Measurements from ENCODE around the gene CACNA1E. TPM values are rescaled to one million over a fixed set of nuclear protein-coding genes. Genes with fewer than 3 reads are reported as not detected.

CACNA1E gene
- total and polyA plus RNA-seq, 5 donors from 2014 or later, result not detected

GRCh38 chr1:181807251-181807650, 323.9 kb downstream of the CACNA1E start:
- ATAC-seq (ENCODE audit: low read depth in 2 of 2), result no peak
- Mint-ChIP-seq H3K27ac (no peak overlapping the region), H3K9me3 (peaks cover 0 to 2% (median 0%) of the 10 kb centered on the region in 7 donors), H3K4me3 (no peak overlapping the region), H3K27me3 (no peaks in the 10 kb centered on the region), H3K4me1 (no peaks in the 10 kb centered on the region), H3K36me3 (no peaks in the 10 kb centered on the region)
- Histone ChIP-seq H3K36me3 (ENCODE audit: control insufficient read depth, insufficient read depth, low read length) (no peaks in the 10 kb centered on the region), H3K27me3 (ENCODE audit: control insufficient read depth, insufficient read depth, low read length) (no peaks in the 10 kb centered on the region), H3K4me3 (ENCODE audit: low read depth, low read length) (no peak overlapping the region), H3K4me1 (ENCODE audit: control insufficient read depth, insufficient read depth, low read length, poor library complexity, severe bottlenecking) (no peaks in the 10 kb centered on the region), H3K9me3 (ENCODE audit: control insufficient read depth in 2 of 2, low read length in 2 of 2) (no peaks in the 10 kb centered on the region), H3K27ac (ENCODE audit: insufficient read depth, low read length, poor library complexity, severe bottlenecking) (no peak overlapping the region)
- DNase-seq, result no peak

- no peaks in the 10 kb centered on the region for H3K36me3 Mint-ChIP-seq
- H3K27ac Mint-ChIP-seq, result no peak overlapping the region
- H3K9me3 ChIP-seq (ENCODE audit: control insufficient read depth in 2 of 2, low read length in 2 of 2), result no peaks in the 10 kb centered on the region
- no peak overlapping the region for H3K27ac ChIP-seq (ENCODE audit: insufficient read depth, low read length, poor library complexity, severe bottlenecking)
- no peaks in the 10 kb centered on the region for H3K27me3 ChIP-seq (ENCODE audit: control insufficient read depth, insufficient read depth, low read length)
- H3K36me3 ChIP-seq (ENCODE audit: control insufficient read depth, insufficient read depth, low read length), result no peaks in the 10 kb centered on the region
- ATAC-seq (ENCODE audit: low read depth in 2 of 2) (no peak), DNase-seq (no peak)
- H3K4me3 Mint-ChIP-seq, result no peak overlapping the region
- H3K9me3 Mint-ChIP-seq, result peaks cover 0 to 2% (median 0%) of the 10 kb centered on the region in 7 donors
- H3K4me1 Mint-ChIP-seq, result no peaks in the 10 kb centered on the region
- no peak overlapping the region for H3K4me3 ChIP-seq (ENCODE audit: low read depth, low read length)
- peaks cover 4% of the 10 kb centered on the region for H3K27me3 Mint-ChIP-seq
- H3K4me1 ChIP-seq (ENCODE audit: control insufficient read depth, insufficient read depth, low read length, poor library complexity, severe bottlenecking), result no peaks in the 10 kb centered on the region
Measured at GRCh38 chr1:181809991-181810545, 326.8 kb downstream of the CACNA1E start.

DNA sequence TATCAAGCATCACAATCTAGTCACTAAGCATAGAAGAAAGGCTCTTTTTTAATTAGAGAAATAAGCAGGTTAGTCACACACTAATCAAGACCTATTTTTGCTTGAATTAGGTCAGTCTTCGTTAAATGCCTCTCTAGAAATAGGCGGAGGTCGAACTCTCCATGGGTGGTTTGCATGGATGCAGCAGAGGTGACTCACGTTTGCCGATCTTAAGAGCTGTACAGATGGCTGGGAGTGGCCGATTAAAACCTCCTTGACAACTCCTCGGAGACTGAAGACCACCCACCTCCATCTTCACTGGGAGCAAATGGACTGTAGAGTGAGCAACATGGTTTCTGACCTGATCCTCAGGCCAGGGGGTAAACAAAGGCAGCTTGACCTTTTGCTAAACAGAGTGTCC, 328.9 kb downstream of the CACNA1E start:
- H3K36me3 Mint-ChIP-seq, result no peaks in the 10 kb centered on the region
- peaks cover 0 to 1% (median 0%) of the 10 kb centered on the region in 7 donors for H3K9me3 Mint-ChIP-seq
- Histone ChIP-seq H3K27me3 (ENCODE audit: control insufficient read depth, insufficient read depth, low read length) (no peaks in the 10 kb centered on the region), H3K27ac (ENCODE audit: insufficient read depth, low read length, poor library complexity, severe bottlenecking) (no peak overlapping the region), H3K4me1 (ENCODE audit: control insufficient read depth, insufficient read depth, low read length, poor library complexity, severe bottlenecking) (no peaks in the 10 kb centered on the region), H3K36me3 (ENCODE audit: control insufficient read depth, insufficient read depth, low read length) (no peaks in the 10 kb centered on the region), H3K9me3 (ENCODE audit: control insufficient read depth in 2 of 2, low read length in 2 of 2) (no peaks in the 10 kb centered on the region), H3K4me3 (ENCODE audit: low read depth, low read length) (no peak overlapping the region)
- H3K4me1 Mint-ChIP-seq, result no peaks in the 10 kb centered on the region
- no peak overlapping the region for H3K4me3 Mint-ChIP-seq
- DNase-seq, result no peak
- ATAC-seq (ENCODE audit: low read depth in 2 of 2), result no peak
- H3K27me3 Mint-ChIP-seq, result peaks cover 4% of the 10 kb centered on the region
- H3K27ac Mint-ChIP-seq, result no peak overlapping the region

GRCh38 chr1:181813266-181813665, 329.9 kb downstream of the CACNA1E start:
- H3K27me3 Mint-ChIP-seq, result peaks cover 4% of the 10 kb centered on the region
- DNase-seq (no peak), ATAC-seq (ENCODE audit: low read depth in 2 of 2) (no peak)
- Histone ChIP-seq H3K4me1 (ENCODE audit: control insufficient read depth, insufficient read depth, low read length, poor library complexity, severe bottlenecking) (no peaks in the 10 kb centered on the region), H3K4me3 (ENCODE audit: low read depth, low read length) (no peak overlapping the region), H3K36me3 (ENCODE audit: control insufficient read depth, insufficient read depth, low read length) (no peaks in the 10 kb centered on the region), H3K27ac (ENCODE audit: insufficient read depth, low read length, poor library complexity, severe bottlenecking) (no peak overlapping the region), H3K27me3 (ENCODE audit: control insufficient read depth, insufficient read depth, low read length) (no peaks in the 10 kb centered on the region), H3K9me3 (ENCODE audit: control insufficient read depth in 2 of 2, low read length in 2 of 2) (no peaks in the 10 kb centered on the region)
- H3K27ac Mint-ChIP-seq, result no peak overlapping the region
- peaks cover 0 to 1% (median 0%) of the 10 kb centered on the region in 7 donors for H3K9me3 Mint-ChIP-seq
- no peaks in the 10 kb centered on the region for H3K36me3 Mint-ChIP-seq
- H3K4me1 Mint-ChIP-seq, result no peaks in the 10 kb centered on the region
- no peak overlapping the region for H3K4me3 Mint-ChIP-seq

DNA sequence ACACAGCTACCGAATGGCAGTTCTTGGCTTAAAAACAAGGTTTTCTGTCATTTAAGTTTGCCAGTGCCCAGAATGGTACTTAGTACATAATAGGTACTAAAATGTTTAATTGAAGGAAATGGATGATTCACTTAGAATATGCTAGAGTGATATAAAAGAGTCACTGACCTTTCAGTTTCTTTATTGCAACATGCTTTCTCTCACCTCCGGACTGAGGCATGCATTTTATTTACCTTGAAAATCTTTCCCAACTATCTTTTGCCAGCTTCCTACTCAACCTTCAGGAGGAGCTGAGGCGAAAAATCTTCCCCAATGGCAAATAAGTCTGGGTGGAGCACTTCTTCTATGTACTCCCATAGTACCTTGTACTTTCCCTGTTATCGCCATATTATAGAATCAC, 333.3 kb downstream of the CACNA1E start:
- H3K27ac Mint-ChIP-seq, result no peak overlapping the region
- peaks cover 0 to 4% (median 0%) of the 10 kb centered on the region in 7 donors for H3K9me3 Mint-ChIP-seq
- Histone ChIP-seq H3K9me3 (ENCODE audit: control insufficient read depth in 2 of 2, low read length in 2 of 2) (no peaks in the 10 kb centered on the region), H3K27me3 (ENCODE audit: control insufficient read depth, insufficient read depth, low read length) (no peaks in the 10 kb centered on the region), H3K4me3 (ENCODE audit: low read depth, low read length) (no peak overlapping the region), H3K27ac (ENCODE audit: insufficient read depth, low read length, poor library complexity, severe bottlenecking) (no peak overlapping the region), H3K4me1 (ENCODE audit: control insufficient read depth, insufficient read depth, low read length, poor library complexity, severe bottlenecking) (no peaks in the 10 kb centered on the region), H3K36me3 (ENCODE audit: control insufficient read depth, insufficient read depth, low read length) (no peaks in the 10 kb centered on the region)
- no peaks in the 10 kb centered on the region for H3K36me3 Mint-ChIP-seq
- ATAC-seq (ENCODE audit: low read depth in 2 of 2), result no peak
- no peak for DNase-seq
- peaks cover 6% of the 10 kb centered on the region for H3K27me3 Mint-ChIP-seq
- no peak overlapping the region for H3K4me3 Mint-ChIP-seq
- H3K4me1 Mint-ChIP-seq, result no peaks in the 10 kb centered on the region

GRCh38 chr1:181817091-181817490, 333.8 kb downstream of the CACNA1E start:
- H3K27ac Mint-ChIP-seq, result no peak overlapping the region

GRCh38 chr1:181818459-181818858, 335.1 kb downstream of the CACNA1E start:
- Mint-ChIP-seq H3K36me3 (no peaks in the 10 kb centered on the region), H3K27ac (no peak overlapping the region), H3K9me3 (peaks cover 0 to 8% (median 0%) of the 10 kb centered on the region in 7 donors), H3K4me3 (no peak overlapping the region), H3K4me1 (no peaks in the 10 kb centered on the region), H3K27me3 (peaks cover 13% of the 10 kb centered on the region)
- Histone ChIP-seq H3K9me3 (ENCODE audit: control insufficient read depth in 2 of 2, low read length in 2 of 2) (no peaks in the 10 kb centered on the region), H3K36me3 (ENCODE audit: control insufficient read depth, insufficient read depth, low read length) (no peaks in the 10 kb centered on the region), H3K4me1 (ENCODE audit: control insufficient read depth, insufficient read depth, low read length, poor library complexity, severe bottlenecking) (no peaks in the 10 kb centered on the region), H3K4me3 (ENCODE audit: low read depth, low read length) (no peak overlapping the region), H3K27ac (ENCODE audit: insufficient read depth, low read length, poor library complexity, severe bottlenecking) (no peak overlapping the region), H3K27me3 (ENCODE audit: control insufficient read depth, insufficient read depth, low read length) (no peaks in the 10 kb centered on the region)
- ATAC-seq (ENCODE audit: low read depth in 2 of 2) (no peak), DNase-seq (no peak)

More at GRCh38 chr1:181817091-181817490, 333.8 kb downstream of the CACNA1E start:
- no peak for ATAC-seq (ENCODE audit: low read depth in 2 of 2)
- H3K9me3 Mint-ChIP-seq, result peaks cover 0 to 4% (median 0%) of the 10 kb centered on the region in 7 donors
- H3K4me3 ChIP-seq (ENCODE audit: low read depth, low read length), result no peak overlapping the region
- no peaks in the 10 kb centered on the region for H3K27me3 ChIP-seq (ENCODE audit: control insufficient read depth, insufficient read depth, low read length)
- H3K27me3 Mint-ChIP-seq, result peaks cover 11% of the 10 kb centered on the region
- H3K36me3 ChIP-seq (ENCODE audit: control insufficient read depth, insufficient read depth, low read length), result no peaks in the 10 kb centered on the region
- H3K4me3 Mint-ChIP-seq, result no peak overlapping the region
- H3K36me3 Mint-ChIP-seq, result no peaks in the 10 kb centered on the region
- no peaks in the 10 kb centered on the region for H3K4me1 ChIP-seq (ENCODE audit: control insufficient read depth, insufficient read depth, low read length, poor library complexity, severe bottlenecking)
- H3K27ac ChIP-seq (ENCODE audit: insufficient read depth, low read length, poor library complexity, severe bottlenecking), result no peak overlapping the region
- H3K9me3 ChIP-seq (ENCODE audit: control insufficient read depth in 2 of 2, low read length in 2 of 2), result no peaks in the 10 kb centered on the region
- no peaks in the 10 kb centered on the region for H3K4me1 Mint-ChIP-seq
- no peak for DNase-seq

DNA sequence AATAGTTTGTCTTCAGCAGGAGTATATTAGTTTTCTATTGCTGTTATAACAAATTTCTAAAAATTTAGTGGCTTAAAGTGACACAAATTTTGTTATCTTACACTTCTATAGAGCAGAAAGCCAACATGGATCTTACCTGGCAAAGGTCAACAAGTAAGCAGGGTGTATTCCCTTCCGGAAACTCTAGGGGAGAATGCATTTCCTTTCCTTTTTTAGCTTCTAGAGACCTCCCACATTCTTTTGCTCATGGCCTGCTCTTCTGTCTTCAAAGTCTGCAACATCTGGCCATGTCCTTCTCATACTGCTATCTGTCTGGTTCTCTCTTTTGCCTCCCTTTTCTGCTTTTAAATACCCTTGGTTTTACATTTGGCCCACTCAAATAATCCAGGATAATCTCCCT, 335.6 kb downstream of the CACNA1E start:
- Histone ChIP-seq H3K27me3 (ENCODE audit: control insufficient read depth, insufficient read depth, low read length) (no peaks in the 10 kb centered on the region), H3K36me3 (ENCODE audit: control insufficient read depth, insufficient read depth, low read length) (no peaks in the 10 kb centered on the region), H3K9me3 (ENCODE audit: control insufficient read depth in 2 of 2, low read length in 2 of 2) (no peaks in the 10 kb centered on the region), H3K27ac (ENCODE audit: insufficient read depth, low read length, poor library complexity, severe bottlenecking) (no peak overlapping the region), H3K4me1 (ENCODE audit: control insufficient read depth, insufficient read depth, low read length, poor library complexity, severe bottlenecking) (no peaks in the 10 kb centered on the region), H3K4me3 (ENCODE audit: low read depth, low read length) (no peak overlapping the region)
- ATAC-seq (ENCODE audit: low read depth in 2 of 2), result no peak
- Mint-ChIP-seq H3K27me3 (peaks cover 13% of the 10 kb centered on the region), H3K9me3 (peaks cover 0 to 8% (median 0%) of the 10 kb centered on the region in 7 donors), H3K36me3 (no peaks in the 10 kb centered on the region), H3K4me1 (no peaks in the 10 kb centered on the region), H3K4me3 (no peak overlapping the region), H3K27ac (no peak overlapping the region)
- DNase-seq, result no peak
